Superior temporal gyrus (tissue), 1 donor: ENCODE results near the gene ZBTB33.
A peak's percentile ranks its signal among the peaks of the same experiment; 100 is the strongest.

Experiments
- DNase-seq: peaks from one replicate; pipeline ENCODE4 v3.0.0-alpha.2; 2016; ENCODE audit errors: extremely low spot score

Gene ZBTB33, protein sequence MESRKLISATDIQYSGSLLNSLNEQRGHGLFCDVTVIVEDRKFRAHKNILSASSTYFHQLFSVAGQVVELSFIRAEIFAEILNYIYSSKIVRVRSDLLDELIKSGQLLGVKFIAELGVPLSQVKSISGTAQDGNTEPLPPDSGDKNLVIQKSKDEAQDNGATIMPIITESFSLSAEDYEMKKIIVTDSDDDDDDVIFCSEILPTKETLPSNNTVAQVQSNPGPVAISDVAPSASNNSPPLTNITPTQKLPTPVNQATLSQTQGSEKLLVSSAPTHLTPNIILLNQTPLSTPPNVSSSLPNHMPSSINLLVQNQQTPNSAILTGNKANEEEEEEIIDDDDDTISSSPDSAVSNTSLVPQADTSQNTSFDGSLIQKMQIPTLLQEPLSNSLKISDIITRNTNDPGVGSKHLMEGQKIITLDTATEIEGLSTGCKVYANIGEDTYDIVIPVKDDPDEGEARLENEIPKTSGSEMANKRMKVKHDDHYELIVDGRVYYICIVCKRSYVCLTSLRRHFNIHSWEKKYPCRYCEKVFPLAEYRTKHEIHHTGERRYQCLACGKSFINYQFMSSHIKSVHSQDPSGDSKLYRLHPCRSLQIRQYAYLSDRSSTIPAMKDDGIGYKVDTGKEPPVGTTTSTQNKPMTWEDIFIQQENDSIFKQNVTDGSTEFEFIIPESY

DNA sequence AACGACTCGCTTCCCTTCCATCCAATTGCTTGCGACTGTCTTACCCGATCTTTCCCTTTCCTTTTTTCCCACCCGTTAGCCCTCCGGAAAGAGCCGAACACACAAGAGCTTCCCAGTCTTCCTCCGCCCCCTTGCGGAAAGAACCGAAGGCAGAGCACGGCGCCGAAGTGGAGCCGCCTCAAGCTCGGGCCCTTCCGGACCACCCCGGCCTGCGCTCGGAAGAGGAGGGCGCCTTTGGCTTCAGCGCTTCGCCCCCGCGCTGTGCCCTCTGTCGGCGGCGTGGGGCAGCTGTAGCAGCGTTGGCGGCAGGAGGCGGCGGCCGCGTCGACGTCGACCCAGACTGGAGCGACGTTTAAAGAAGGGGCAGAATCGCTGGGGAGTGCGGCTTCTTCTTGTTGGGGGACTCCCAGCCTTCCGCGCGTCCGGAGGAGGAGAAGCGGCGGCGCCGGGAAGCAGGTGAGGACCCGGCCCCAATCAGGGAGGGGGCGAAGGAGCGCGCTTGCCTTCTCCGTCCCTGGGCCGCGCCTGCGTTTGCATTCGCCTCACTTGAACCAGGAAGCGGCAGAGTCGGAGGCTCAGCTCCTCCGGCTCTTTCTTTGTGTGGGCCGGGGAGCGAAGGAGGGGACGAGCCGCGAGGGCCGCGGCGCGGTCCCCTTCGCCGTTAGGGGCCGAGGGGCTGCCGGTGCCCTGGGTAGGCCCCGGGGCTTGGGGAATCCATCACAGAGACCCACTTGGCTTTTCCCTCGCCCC lies at the start of gene ZBTB33:
Gene ZBTB33 (plus strand): TSS at position 291 of the 750 bp plus-strand sequence. CDS start 2,604 bp downstream, outside the sequence.
- DNase-seq, result peak; percentile 87

DNA sequence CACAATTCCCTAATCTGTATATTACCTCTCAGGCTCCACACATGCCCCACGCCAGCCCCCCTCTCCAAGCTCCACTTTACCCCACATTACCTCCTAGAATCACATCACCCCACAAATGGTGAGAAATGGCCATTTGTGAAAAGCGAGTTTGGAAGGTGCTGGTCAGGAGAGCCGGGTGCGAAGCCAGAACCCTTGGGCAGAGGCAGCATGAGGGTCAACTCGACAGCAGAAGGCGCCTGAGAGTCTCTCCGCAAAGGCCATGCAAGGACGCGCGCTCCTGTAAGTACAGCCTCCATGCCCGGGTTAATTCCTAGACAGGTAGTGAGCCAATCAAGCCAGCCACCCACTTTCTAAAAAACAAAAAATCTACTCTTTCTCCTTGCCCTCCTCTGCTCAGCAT lies 49.8 kb upstream of the ZBTB33 start:
- no peak for DNase-seq

DNA sequence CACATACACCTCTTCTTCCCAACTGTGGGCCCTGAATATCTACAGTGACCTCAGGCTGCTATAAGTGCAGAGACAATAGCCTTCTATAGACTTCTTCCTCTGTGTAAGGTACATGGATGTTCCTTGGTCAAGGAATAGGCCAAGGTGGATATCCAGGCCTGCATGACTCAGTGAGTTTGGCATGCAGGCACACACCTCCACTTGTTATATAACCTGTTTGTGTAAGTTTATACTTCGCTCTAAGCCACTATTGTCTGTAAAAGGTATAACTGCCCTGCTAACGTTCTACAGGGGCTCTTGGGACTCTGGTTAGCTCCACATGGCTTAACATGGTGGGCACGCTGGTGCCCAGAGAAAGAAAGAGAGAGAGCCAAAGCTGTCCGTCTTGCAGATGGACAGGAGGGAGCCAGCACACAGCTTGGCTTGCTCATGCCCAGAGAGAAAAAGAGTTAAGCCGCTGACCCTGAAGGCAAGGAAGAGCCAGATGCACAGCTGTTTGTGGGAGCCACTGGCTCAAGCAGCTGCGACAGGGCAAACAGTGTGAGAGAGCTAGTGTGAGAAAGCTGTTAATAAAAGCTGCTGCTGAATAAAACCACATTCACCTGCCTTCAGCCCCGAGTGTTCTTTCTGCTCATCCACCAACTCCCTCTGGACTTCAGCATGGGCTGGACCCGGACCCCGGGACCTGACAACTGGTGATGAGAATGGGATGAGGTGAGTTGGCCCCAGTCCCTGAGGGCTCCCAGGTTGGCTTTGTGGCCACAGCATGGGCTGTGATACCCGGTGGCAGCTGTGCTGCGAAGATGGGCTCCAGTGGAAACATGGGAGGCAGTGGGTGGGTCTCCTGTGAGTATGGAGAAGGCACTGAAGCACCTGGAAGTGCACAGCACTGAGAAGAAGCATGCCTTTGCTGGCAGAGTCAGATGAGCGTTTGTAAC lies 44.5 kb upstream of the ZBTB33 start:
- DNase-seq, result no peak

DNA sequence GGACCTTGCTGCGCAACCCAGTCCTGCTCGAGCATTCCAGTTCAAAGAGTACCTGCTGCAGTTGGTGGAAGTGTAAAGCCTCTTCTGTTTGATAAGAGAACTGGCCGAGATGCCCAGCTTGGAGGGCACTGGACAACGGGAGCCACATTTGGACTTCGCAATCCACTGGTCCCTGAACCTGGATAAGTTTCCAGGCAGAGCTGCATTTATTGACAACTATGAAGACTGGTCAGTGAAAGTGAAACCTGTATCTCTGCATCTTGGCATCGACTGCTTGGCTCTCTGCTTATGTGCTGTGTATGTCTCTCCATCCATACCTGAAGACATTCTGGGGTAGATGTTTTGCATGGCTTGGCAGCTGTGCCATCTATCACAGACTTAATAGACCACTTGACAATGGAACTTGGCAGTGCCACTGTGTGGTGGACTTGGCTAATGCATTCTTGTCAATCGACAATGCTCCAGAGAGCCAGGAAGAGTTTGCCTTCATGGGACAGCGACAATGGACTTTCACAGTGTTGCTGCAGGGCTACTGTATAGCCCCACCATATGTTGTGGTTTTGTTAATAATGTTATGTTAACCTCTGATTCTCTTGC lies 43.5 kb upstream of the ZBTB33 start:
- DNase-seq, result peak; percentile 38

DNA sequence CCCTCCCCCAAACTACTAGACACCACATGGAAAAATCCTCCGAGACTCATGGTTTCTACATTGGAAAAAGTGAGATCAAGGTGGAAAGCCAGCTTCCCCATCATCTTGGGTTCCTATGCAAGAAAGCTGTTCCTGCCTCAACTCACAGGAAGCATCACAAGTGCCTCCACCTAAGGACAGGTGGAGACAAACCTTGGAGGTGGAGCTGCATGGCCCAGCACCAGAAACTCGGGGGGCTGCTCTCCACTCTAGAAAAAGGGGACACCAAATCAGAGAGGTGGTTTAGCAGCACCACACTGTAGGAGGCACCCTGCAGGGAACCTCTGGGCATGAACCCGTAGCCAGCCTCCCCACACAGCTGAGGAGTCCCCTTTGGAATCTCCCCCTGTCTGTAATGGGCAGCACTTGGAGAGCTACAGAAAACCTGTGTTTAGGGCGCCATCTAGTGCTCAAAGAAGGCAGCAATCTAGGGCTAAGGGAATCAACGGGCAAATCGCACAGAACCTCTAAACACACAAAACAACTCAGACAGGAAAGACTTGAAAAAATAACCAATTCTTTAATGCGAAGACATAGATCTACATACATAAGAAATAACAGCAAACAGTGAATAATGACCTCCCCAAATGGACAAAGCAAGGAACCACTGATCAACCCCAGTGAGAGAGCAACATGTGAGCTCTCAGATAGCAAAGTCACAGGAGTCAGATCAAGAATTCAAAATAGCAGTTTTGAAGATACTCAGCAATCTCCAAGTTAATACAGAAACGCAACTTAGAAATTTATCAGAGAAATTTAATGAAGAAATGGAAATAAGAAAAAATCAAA lies 37.0 kb upstream of the ZBTB33 start:
- peak; percentile 73 for DNase-seq

DNA sequence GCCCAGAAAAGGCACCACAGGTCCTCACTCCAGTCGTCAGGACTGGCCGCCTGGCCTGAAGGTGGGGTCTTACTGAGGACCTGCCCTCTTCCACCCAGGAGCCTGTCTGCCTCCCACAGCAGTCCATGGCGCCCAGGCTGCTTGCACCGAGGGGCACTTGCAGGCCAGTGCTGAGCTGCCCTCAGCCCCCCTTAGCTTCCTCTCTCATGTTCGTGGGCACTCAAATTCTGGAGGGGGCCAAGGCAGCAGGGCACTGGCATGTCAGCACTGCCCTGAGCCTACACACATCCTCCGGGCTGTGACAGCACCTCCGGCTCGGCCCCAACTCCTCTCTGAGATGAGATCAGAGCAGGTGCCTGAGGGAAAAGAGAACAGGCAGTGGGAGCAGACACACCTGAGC lies 27.2 kb upstream of the ZBTB33 start:
- no peak for DNase-seq

DNA sequence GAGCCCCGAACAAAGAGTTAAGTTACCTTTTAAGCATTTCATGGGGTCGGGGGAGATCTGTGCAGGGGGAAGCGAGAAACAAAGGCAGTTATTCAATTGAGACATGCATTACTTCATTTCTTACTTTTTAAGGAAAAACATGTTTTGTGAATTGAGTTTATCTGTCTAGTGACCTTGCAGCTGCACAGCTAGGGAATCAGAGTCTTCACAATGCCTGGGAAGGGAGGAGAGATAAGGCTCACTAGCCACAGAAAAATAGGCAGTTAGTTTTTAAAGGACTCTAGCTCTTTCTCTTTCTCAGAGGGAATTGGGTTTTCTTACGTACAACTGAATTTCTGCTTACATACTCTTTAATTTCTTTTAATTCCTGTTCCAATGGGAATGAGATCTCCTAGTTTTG lies 26.2 kb upstream of the ZBTB33 start:
- DNase-seq, result no peak

DNA sequence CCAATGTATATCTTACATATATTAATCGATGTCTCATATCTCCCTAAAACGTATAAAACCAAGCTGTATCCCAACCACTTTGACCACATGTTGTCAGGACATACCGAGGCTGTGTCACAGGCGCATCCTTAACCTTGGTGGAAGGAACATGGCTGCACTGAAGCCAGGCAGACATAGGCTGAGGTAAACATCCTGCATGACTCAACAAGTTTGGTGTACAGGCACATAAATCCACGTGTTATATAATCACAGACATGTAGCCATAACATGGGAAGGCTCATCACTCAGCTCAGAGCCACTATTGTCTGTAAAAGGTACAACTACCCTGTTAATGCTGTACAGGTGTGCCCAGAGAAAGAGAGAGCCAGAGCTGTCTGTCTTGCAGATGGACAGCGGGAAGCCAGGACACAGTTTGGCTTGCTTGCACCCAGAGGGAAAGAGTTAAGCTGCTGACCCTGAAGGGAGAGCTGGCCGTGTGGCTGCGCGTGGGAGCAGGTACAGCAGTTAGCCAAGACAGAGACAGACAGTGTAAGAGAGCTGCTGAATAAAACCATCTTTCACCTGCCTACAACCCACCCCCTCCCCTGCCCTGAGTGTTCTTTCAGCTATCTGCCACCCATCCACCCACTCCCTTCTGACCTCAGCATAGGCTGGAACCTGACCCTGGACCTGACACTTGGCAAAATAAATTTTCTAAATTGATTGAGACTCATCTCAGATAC lies 22.3 kb upstream of the ZBTB33 start:
- no peak for DNase-seq

DNA sequence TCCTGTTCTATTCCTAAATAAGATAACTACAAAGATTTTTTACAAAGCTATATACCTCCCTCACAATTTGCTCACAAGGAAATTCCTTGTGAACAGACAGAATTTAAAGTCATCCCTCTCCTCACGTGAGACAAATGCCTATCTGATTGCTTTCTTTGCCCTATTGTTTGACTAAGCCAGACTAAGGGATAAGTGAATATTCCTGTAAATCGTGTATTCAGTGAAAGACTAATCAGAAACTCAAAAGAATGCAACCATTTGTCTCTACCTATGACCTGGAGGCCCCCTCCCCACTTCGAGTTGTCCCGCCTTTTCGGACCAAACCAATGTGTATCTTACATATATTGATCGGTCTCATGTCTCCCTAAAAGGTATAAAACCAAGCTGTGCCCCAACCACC lies 15.3 kb upstream of the ZBTB33 start:
- DNase-seq, result no peak

DNA sequence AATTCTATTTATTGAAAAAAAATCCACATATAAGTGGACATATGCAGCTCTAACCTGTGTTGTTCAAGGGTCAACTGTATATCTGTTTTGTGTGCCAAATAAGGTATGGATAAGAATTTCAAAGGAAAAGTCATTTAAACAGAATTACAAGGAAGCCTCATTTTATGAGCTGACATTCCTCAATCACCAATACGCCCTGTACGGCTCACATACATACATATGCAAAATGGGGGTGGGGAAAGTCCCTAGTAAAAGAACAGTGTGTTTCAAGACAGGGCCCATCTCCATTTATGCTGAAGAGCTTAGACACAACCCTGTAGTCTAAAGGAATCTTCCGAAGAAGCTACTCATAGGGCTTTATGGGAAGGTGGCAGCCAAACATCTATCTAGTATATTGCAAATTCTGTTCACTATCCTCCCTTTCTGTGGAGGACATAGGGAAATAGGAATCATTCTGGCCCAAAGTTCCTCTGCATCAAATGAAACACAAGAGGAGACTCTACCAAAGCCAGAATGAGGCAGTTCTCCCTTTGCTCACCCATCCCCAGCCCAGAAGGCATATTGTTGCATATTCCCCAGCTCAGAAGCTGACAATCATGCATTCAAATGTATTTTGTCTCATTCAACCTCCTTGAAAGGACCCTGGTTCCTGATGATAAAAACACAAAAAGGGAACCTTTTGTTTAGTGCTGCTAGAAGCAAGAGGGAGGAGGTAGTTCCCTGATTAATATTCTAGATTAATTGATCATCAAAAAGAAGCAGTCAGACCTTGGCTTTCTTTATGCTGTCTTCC lies 13.7 kb upstream of the ZBTB33 start:
- DNase-seq, result no peak

DNA sequence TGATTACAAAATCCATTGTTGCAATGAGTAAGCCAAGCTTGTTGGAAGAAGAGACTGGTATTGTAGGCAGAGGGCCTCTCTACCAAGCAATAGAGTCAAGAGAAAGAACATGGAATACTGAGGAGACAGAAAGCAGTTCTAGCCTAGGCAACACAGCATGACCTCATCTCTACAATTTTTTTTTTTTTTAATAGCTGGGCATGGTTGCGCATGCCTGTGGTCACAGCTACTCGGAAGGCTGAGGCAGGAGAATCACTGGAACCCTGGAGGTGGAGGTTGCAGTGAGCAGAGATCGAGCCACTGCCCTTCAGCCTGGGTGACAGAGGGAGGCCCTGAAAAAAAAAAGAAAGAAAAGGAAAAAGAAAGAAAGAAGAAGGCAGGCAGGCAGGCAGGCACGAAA lies 11.7 kb upstream of the ZBTB33 start:
- DNase-seq, result no peak

DNA sequence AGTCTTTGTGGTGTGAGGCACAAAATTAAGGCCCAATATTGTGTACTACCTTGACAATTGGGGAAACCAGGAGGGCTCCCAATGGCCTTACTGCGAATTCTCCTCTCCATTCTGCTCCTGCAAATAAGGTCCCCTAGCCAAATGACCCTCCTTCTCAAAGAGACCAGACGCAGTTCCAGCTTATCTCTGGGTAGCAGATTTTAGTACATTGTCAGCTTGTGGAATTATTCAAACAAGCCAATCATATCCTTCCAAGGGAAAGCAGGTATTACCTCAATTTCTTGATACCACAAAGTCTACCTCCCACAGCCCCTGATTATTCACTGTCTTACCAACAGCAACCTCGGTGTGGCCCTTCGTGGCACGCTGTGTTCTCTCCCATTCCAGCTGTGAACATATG lies 7.8 kb upstream of the ZBTB33 start:
- no peak for DNase-seq

DNA sequence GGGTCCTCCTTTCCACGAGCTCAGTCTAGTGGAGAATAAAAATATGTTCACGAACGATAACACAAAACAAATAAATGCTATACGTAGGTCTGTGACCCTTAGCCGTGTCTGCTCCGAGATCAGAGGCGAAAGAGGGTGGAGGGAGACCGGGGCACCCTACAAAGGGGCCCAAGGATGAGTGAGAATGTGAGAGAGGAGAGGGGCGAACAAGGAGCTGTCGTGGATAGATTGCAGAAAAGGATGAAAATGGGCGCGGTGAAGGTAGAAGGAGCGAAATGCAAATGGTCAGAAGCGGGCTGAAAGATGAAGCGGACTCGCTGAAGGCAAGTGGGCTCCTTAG lies 6.2 kb upstream of the ZBTB33 start:
- DNase-seq, result no peak

DNA sequence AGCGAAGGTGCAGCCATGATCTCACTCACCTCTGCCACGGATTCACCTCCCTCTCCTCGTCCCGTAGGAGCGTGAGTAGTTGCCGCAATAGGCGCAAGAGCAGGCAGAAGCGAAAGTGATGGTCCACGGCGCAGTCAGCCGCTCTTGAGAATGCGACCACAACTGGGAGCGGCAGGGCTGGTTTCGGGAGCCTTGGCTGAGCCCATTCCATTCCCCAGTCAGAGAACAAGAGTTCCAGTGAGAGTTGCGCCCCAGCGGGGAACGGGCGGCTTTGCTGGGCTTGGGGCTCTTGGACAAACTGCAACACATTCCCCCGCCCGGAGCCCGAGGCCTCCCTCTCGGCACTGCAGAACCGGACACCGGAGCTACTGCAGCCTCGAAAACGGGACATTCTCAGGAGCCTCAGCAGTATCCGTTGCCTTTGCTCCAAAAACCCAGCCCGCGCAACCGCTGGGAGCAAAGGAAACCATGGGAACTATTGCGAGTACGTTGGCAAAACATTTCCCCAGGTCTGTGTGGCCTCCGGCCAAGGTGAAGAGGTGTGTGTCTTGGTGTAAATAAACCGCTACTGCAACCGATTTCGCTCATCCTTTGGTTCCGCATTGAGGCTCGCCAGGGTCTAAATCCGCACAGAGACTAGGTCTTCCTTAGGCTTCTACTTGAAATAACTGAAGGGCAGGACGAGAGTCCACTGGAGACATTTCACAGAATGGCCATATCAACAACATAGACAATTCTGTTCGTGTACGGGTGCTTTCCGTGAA lies 5.7 kb upstream of the ZBTB33 start:
- peak; percentile 75 for DNase-seq

DNA sequence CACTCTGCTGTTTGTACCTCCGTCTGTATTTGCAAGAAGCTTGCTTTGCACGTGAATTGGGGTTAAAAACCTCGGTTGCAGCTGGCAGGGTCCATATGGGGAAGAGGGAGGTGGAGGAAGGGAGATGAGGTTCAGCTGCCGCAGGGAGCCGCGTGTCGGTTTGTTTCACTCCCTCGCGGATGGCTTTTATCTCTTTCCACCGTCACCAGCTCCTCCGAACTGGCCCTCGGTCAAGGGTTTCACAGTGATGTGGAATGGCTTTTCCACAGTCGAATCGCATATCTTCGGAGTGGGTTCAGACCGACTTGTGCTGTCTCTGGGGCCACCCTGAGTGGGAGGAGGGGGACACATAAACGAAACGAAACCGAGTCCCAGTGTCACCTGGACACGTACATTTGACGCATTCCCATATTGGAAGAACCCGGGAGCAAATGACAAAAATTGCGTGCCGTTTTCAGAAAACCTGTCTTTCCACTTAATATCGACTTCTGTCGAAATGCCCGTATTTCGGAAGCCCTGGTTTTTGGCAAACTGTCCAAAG lies 929 bp downstream of the ZBTB33 start:
- DNase-seq, result peak; percentile 30

DNA sequence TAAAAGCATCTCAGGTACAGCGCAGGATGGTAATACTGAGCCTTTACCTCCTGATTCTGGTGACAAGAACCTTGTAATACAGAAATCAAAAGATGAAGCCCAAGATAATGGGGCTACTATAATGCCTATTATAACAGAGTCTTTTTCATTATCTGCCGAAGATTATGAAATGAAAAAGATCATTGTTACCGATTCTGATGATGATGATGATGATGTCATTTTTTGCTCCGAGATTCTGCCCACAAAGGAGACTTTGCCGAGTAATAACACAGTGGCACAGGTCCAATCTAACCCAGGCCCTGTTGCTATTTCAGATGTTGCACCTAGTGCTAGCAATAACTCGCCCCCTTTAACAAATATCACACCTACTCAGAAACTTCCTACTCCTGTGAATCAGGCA lies 3.2 kb downstream of the ZBTB33 start:
- DNase-seq, result no peak

DNA sequence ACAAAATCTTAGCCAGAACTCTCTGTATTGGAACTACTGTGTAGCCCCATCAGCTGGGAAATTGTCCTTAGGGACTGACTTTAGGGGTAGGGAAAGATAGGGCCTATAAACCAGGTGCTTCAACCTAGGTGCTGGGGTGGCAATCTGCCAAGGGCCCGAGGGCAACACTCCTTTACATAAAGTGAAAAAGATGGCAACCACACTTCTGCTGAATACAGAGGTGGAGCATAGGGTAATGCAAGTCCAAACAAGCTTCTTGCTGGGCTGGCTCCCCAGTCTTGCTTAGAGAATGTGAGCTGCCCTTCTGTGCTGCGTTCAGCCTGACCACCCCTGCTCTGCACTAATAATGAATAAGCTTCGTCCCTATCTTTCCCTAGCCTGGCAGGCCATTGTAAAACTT lies 9.8 kb downstream of the ZBTB33 start:
- DNase-seq, result no peak
